ENCODE measurements around the gene GPRASP3.

GRCh38 chrX:102712981-102713625, 7.4 kb upstream of the GPRASP3 start:
- TF ChIP-seq CTCF (IDR thresholded peaks at IDR 0.05) (peak; percentile 30 to 68 (median 47)), EP300 (IDR thresholded peaks at IDR 0.05) (no peak)
